ENCODE results near the gene PTRHD1. TPM values are rescaled to one million over a fixed set of nuclear protein-coding genes. Genes with fewer than 3 reads are reported as not detected.

PTRHD1 gene, protein sequence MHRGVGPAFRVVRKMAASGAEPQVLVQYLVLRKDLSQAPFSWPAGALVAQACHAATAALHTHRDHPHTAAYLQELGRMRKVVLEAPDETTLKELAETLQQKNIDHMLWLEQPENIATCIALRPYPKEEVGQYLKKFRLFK
- total RNA-seq (ENCODE audit: low replicate concordance), result 23.7 and 33.4 TPM in 2 replicates

DNA sequence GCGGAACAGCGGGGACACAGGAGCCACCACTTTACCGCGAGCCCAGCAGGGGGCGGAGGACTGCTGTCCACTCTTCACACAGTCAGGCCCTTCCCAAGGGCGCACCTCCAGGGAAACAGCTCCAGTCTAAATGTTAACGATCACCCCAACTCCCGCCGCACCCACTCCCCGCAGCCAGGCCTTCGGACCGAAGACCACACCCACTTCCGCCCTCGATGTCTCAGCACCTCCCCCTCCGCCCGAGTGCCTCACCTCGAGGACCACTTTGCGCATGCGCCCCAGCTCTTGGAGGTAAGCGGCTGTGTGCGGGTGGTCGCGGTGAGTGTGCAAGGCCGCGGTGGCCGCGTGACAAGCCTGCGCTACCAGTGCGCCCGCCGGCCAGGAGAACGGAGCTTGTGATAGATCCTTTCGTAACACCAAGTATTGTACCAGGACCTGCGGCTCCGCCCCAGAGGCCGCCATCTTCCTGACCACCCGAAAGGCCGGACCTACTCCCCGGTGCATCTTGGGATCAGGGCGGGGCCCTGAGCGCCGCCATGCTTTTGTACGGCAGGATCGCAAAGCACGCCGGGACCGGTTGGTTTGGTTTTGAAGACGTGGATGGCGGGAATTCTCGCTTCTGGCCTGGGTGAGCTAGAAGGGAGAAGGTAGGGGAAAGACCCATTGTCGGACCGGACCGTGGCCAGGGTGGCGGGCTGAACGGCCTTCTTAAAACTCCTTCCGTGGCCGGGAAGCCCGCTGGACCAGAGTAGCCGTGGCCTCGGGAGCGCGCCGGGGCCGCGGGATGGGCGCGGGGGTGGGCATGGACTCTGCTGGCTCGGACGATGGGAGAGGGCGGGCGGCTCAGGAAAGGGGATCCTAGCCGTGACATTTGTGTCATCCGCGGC is at the start of gene PTRHD1, which contains the start of gene CENPO:
PTRHD1 (minus strand) TSS at position 518 of the 887 bp plus-strand sequence; CDS start at position 504, 14 bp downstream.
CENPO (plus strand) TSS at position 552 of the 887 bp plus-strand sequence. CDS start 495 bp downstream, outside the sequence.
- TF ChIP-seq, protein P1, sequence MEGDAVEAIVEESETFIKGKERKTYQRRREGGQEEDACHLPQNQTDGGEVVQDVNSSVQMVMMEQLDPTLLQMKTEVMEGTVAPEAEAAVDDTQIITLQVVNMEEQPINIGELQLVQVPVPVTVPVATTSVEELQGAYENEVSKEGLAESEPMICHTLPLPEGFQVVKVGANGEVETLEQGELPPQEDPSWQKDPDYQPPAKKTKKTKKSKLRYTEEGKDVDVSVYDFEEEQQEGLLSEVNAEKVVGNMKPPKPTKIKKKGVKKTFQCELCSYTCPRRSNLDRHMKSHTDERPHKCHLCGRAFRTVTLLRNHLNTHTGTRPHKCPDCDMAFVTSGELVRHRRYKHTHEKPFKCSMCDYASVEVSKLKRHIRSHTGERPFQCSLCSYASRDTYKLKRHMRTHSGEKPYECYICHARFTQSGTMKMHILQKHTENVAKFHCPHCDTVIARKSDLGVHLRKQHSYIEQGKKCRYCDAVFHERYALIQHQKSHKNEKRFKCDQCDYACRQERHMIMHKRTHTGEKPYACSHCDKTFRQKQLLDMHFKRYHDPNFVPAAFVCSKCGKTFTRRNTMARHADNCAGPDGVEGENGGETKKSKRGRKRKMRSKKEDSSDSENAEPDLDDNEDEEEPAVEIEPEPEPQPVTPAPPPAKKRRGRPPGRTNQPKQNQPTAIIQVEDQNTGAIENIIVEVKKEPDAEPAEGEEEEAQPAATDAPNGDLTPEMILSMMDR (IDR thresholded peaks at IDR 0.05; ENCODE audit: insufficient read depth, low read length), result peak; percentile 74
- DNase-seq (ENCODE audit: low read depth), result peak; percentile 96
- H3K4me3 ChIP-seq (ENCODE audit: low read depth, low read length), result peak within 1 kb of the TSS; percentile 96

DNA sequence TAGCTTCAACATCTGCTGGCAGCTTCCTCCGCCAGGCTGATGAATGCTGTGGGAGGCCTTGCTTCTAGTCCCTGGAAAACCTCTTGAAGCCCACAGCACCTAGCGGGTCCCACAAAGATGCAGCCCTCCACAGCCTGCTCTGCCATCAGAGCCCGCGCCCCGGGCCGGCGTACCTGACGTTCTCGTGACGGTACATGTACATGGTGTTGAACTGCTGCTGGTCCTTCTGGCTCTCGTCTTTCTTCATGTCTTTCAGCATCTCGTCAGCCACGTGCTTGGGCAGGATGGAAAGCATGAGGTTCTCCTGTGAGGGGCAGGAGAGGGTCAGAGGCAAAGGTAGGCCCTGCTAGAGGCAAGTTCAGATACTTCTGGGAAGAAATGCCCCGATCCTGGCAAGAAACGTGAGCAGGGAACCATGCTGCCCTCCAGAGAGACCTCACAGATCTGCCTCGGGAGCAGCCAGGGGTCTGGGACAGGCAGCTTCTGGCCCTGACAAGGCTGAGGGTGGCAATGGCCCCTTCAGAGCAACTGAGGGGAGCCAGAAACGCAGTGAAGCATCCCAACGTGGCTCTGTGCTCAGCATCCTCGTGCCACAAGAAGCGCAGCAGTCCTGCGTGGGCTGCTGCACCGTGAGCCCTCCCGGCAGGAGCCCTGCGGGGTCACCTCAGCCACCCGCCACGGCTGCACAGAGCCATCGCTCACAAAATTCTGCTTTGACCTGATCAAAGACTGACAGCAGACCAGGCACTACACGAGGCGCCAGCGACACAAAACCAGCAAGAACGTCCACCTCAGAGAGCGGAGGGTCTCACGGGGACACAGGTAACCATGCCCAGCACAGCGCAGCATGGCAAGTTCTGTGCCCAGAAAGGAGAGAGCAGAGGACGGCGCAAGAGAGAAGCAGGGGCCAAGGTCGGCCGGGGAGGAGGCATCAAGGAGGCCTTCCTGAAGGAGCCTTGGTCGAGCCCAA is 49.2 kb upstream of the PTRHD1 start:
- no peak overlapping the region for H3K4me3 ChIP-seq (ENCODE audit: low read depth, low read length)
- no peak for DNase-seq (ENCODE audit: low read depth)
- TF ChIP-seq, protein P1 (IDR thresholded peaks at IDR 0.05; ENCODE audit: insufficient read depth, low read length), result no peak

DNA sequence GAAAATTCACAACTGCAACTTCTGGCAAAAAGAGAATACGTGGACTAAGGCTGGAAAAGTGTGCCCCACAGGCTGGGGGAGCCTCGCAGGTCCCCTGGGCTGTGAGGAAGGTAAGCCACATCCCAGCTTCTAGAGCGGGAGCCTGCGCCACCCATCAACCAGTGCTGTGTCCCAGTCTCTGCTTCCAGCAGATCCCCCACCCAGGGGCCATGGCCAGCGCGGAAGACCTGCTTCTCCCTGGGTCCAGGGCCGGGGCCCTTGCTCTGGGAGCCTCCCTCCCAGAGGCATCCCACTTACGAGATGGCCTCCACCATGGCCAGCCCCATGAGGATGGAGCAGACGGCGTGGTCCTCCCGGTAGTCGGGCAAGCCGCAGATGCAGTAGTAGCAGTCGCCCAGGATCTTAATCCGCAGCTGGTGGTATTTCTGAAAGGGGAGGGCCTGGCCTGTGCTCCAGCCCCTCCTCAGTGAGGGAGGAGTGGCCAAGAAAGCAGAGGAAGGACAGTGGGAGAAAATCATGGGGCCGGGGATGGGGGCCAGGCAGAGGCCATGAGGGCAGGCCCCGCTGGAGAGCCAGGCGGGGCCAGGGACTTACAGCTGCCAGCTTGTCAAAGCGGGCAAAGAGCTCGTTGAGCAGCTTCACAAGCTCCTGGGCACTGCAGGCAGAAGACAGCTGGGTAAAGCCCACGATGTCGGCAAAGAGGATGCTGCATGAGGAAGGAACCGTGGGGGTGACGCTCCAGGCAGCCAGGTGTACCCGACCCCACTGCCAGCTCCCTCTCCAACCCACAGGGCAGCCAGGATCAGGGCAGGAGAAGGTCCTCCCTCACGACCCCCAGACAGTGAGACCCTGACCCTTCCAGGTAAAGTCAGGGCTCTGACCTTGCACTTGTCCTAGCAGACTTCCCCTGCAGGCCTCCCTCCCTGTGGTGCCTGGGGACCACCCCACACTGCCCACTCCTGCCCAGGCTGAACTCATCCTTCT is 48.1 kb upstream of the PTRHD1 start:
- no peak for DNase-seq (ENCODE audit: low read depth)
- TF ChIP-seq, protein P1 (IDR thresholded peaks at IDR 0.05; ENCODE audit: insufficient read depth, low read length), result no peak

DNA sequence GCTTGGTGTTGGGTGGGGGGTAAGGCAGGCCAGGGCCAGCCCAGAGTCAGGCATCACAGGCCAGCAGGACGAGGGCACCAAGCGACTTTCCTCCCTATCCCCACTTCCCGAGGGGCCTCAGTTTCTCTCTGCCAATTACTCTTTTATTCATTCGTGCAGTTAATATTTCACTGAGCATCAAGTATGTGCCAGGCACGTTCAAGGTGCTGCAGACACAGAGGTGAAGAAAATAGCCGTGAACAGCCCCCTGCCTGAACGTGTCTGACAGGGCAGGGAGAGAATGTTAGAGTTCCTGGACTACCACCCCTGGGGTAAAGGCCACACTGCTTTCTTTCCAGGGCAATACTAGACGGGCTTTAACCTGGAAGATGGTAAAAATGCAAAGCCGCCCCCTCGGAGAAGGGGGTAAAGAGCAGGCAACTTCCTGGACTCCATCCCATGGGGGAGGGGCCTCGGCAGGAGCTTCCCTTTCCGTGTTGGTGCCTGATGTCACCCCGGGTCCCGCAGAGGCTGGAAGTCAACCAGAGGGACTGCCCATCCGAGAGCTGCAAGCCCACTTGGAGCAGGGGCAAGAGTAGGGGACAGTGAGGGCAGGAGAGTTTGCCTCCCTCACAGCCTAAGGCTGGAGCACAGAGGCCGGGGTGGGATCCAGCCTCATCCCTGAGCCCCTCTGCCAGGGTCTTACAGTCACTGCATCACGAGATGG is 47.1 kb upstream of the PTRHD1 start:
- DNase-seq (ENCODE audit: low read depth), result no peak

More for the DNA sequence above, 48.1 kb upstream of the PTRHD1 start:
- no peak overlapping the region for H3K4me3 ChIP-seq (ENCODE audit: low read depth, low read length)

DNA sequence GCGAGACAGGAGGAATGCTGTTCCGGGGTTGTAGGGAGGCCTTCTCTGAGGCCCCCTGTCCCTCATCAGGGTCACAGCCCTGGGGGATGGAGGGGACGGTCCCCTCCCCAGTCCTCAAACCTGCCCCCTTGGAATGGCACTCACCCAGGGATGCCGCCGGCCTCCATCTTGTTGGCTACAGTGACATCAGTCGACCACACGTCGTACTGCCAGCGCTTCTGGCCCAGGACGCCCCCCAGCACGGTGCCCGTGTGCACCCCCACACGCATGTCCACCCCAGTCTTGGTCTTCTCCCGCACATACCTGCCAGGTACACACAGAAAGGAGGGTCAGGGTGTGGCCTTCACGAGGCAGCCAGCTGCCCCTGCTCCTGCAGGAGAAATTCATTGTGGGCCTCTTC is 46.5 kb upstream of the PTRHD1 start:
- H3K4me3 ChIP-seq (ENCODE audit: low read depth, low read length), result no peak overlapping the region
- DNase-seq (ENCODE audit: low read depth), result no peak
- TF ChIP-seq, protein P1 (IDR thresholded peaks at IDR 0.05; ENCODE audit: insufficient read depth, low read length), result no peak

More for the DNA sequence above, 47.1 kb upstream of the PTRHD1 start:
- no peak overlapping the region for H3K4me3 ChIP-seq (ENCODE audit: low read depth, low read length)
- TF ChIP-seq, protein P1 (IDR thresholded peaks at IDR 0.05; ENCODE audit: insufficient read depth, low read length), result no peak

Data from fibroblast of the aortic adventitia (primary cell).